Pancreas (tissue), 10 donors: ENCODE measurements around the gene PTPRR. TPM values are rescaled to one million over a fixed set of nuclear protein-coding genes. Genes with fewer than 3 reads are reported as not detected.

ENCODE experiments used
- ATAC-seq, 4 donors: fragments of 200-7000 bp; cut with Tn5 transposase; one replicate each; pipeline versions ENCODE4 v1.8.0 to v1.9.1; 2020; ENCODE audit warnings: mild to moderate bottlenecking in 4 of 4, moderate library complexity in 4 of 4
- DNase-seq, 6 donors: peaks; one replicate each; pipeline ENCODE4 v3.0.0-alpha.2; 2020
- FAIRE-seq: peaks from 2 replicates; lab custom pipeline; 2012; peaks lifted over from hg19 to GRCh38; lab: Jason Lieb, UNC
- H3K27ac ChIP-seq, 4 donors: fragments of 200-600 bp; sonication (generic); 1 replicate in 3 of 4; 2 replicates in 1 of 4; pipeline versions ENCODE4 v1.5.0 to v1.8.0; 2020
- H3K27me3 ChIP-seq, 4 donors: fragments of 200-600 bp; one replicate each; pipeline ENCODE4 v1.8.0; 2021
- H3K36me3 ChIP-seq, 3 donors: fragments of 200-600 bp; sonication (generic) in 1 of 3; one replicate each; pipeline versions ENCODE4 v1.5.0 to v1.8.0; 2020 to 2021
- H3K4me1 ChIP-seq, 3 donors: fragments of 200-600 bp; one replicate each; pipeline ENCODE4 v1.8.0; 2021
- H3K4me3 ChIP-seq, 4 donors: fragments of 200-600 bp; sonication (generic) in 2 of 4; one replicate each; pipeline versions ENCODE4 v1.5.0 to v1.8.0; 2020 to 2021
- H3K9me3 ChIP-seq, 4 donors: fragments of 200-600 bp; one replicate each; pipeline ENCODE4 v1.8.0; 2021
- WGBS, 2 donors: extraction: QIAGEN DNeasy Blood & Tissue Kit; methylation state at CpG; one replicate each; pipeline ENCODE4 v1.1.7; 2013; 5-methylcytosine and 5-hydroxymethylcytosine counted together
- intact Hi-C, 3 donors: fragments of 100-400 bp; cut with DNase I; formaldehyde crosslinking; loops; one replicate each; pipeline versions ENCODE4 v1.11.1 to v1.14.2; 2022
- polyA plus RNA-seq, 2 donors: library from polyadenylated mRNA; stranded (reverse); fragments of 200-250 nt; gene quantifications; one replicate each; pipeline ENCODE4 v1.2.3, GENCODE V29; 2013
- total RNA-seq, 6 donors: library from RNA; stranded (reverse); fragmentation: NEBNext Ultra II Directional in 4 of 6; extraction: Animal tissue kit (Norgen Biotek cat#: 25700) in 4 of 6; gene quantifications; one replicate each; pipeline versions ENCODE4 v1.2.1 to v1.2.4, GENCODE V29; 2021 to 2023
- TF ChIP-seq, protein P1 (sequence below), 4 donors: fragments of 200-600 bp; sonication (generic) in 3 of 4; IDR thresholded peaks; one replicate each; pipeline versions ENCODE4 v1.5.0 to v1.8.0; 2021; ENCODE audit warnings: antibody characterized with exemption in 4 of 4
- donor health status: healthy with polysubstance abuse.
- donor health status: DM: no; HTN: no; CAD: no; lungs with moderate emphysema.
- donor health status: DM: no; HTN: no; CAD: no.
- donor health status: control.
- donor health status: control.
- donor health status: Bipolar disorder and iron deficiency.
- donor health status: DM: yes; HTN: yes; CAD: no.
- donor health status: DM: no; HTN: no; CAD: no.
- donor health status: DM: no; HTN: no; CAD: no.
- donor health status: DM: yes; HTN: yes; CAD: no.

Gene PTPRR
- total and polyA plus RNA-seq, 8 donors: 0.14 to 0.72 (median 0.23) TPM; not detected in 3

DNA sequence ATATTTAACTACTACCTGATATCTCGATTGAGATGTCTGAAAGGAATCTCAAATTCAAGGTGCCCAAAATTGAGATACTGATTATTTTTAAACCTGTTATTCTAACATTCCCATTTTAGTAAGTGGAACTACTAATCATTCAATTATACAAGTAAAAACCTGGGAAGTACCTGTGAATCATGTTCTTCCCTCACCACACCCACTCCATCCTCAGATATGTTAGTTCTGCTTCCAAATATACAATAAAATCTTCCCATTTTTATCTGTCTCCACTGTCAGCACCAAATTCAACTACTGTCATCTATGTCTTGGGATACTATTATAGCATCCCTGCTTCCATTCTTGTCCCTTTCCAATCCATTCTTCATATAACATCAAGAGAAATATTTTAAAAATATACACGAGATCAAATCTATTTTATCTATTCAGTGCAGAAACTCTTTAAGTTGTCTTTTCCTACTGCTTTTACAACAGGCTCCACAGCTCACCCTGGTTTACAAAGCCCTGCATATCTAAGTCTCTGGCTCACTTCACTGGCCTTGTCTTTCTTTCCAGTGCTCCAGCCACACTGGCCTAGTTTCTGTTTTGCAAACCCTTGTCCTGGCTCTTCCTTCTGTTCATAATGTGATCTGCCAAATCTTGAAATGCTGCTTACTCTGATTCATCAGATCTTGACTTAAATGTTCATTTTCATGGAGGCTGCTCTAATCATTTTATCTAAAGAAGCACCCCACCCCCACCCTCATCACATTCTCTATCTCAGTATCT, 122.3 kb downstream of the PTPRR start:
- no peak for DNase-seq
- no peak for ATAC-seq
- Histone ChIP-seq H3K4me3 (no peak overlapping the region), H3K36me3 (no peaks in the 10 kb centered on the region), H3K4me1 (no peaks in the 10 kb centered on the region), H3K9me3 (no peaks in the 10 kb centered on the region), H3K27me3 (no peaks in the 10 kb centered on the region), H3K27ac (no peak overlapping the region)
- 59 to 65% methylated on average over 2 of the region's 2 CpGs for WGBS, 2 donors
- TF ChIP-seq, protein P1, sequence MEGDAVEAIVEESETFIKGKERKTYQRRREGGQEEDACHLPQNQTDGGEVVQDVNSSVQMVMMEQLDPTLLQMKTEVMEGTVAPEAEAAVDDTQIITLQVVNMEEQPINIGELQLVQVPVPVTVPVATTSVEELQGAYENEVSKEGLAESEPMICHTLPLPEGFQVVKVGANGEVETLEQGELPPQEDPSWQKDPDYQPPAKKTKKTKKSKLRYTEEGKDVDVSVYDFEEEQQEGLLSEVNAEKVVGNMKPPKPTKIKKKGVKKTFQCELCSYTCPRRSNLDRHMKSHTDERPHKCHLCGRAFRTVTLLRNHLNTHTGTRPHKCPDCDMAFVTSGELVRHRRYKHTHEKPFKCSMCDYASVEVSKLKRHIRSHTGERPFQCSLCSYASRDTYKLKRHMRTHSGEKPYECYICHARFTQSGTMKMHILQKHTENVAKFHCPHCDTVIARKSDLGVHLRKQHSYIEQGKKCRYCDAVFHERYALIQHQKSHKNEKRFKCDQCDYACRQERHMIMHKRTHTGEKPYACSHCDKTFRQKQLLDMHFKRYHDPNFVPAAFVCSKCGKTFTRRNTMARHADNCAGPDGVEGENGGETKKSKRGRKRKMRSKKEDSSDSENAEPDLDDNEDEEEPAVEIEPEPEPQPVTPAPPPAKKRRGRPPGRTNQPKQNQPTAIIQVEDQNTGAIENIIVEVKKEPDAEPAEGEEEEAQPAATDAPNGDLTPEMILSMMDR (IDR thresholded peaks at IDR 0.05): no peak
- no peak for FAIRE-seq
- intact Hi-C loops: no loop called here

DNA sequence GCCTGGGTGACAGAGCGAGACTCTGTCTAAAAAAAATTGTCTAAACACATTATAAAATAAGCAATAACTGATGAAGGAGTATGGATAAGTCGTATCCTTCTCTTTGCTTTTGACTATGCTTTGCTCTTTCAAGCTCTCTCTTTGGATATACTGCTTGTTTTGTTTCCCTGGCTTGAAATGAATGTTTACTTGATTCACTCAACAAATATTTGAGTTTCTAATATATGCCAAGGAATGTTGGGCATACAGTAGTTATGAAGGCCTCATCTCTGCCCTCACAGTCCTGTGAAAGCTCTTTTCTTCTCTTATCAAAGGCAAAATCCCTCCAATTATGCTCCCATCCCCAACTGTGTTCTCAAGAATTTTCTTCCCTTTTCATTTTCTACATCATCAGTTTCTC, 123.5 kb downstream of the PTPRR start:
- WGBS, 2 donors: 65 to 87% methylated on average over 2 of the region's 2 CpGs
- intact Hi-C loops: no loop called here
- Histone ChIP-seq H3K36me3 (no peaks in the 10 kb centered on the region), H3K27ac (no peak overlapping the region), H3K4me1 (no peaks in the 10 kb centered on the region), H3K4me3 (no peak overlapping the region), H3K9me3 (no peaks in the 10 kb centered on the region), H3K27me3 (no peaks in the 10 kb centered on the region)
- DNase-seq (no peak), ATAC-seq (no peak), FAIRE-seq (no peak)
- TF ChIP-seq, protein P1 (IDR thresholded peaks at IDR 0.05): no peak

DNA sequence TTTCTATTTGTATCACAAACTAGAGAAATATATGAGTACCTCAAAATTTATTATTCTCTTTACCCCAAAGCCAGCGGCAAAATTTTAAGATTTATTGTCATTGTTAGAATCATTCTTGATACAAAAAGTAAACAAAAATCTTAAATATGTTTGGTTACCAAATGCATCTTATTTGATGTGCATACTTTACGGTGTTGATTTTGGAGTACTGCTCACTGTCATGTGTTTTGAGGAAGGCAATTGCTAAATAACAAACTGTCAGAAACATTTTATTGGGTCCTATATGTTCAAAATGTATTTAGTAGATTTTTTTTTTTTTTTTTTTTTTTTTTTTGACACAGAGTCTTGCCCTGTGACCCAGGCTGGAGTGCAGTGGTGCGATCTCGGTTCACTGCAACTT, 124.9 kb downstream of the PTPRR start:
- H3K4me3 ChIP-seq: no peak overlapping the region
- DNase-seq (no peak), ATAC-seq (no peak), FAIRE-seq (no peak)
- H3K27me3 ChIP-seq: no peaks in the 10 kb centered on the region
- intact Hi-C loops: no loop called here
- TF ChIP-seq, protein P1 (IDR thresholded peaks at IDR 0.05): no peak
- no peaks in the 10 kb centered on the region for H3K4me1 ChIP-seq
- no peak overlapping the region for H3K27ac ChIP-seq
- no peaks in the 10 kb centered on the region for H3K9me3 ChIP-seq
- WGBS, 2 donors: 87 to 92% methylated on average over 4 of the region's 4 CpGs
- H3K36me3 ChIP-seq: no peaks in the 10 kb centered on the region

DNA sequence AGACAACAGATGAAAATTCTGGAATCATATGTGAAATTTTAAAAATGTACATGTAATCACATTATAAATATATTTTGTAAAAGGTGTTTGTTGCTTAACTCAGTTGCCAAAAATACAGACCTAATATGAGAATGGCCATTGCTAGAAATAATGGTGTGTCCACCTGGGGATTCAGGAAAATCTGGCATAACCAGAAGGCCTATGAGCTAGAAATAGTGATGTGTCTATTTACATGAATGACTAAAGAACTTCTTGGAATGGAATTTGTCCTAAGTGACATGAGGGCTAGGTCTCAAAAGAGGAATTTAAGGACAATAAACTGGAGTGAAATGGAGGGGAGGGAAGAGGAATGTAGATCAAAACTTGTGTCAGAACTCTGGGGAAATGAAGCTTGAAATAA, 126.4 kb downstream of the PTPRR start:
- intact Hi-C loops: no loop called here
- H3K27ac ChIP-seq: no peak overlapping the region
- H3K4me1 ChIP-seq: no peaks in the 10 kb centered on the region
- no peaks in the 10 kb centered on the region for H3K36me3 ChIP-seq
- FAIRE-seq (no peak), ATAC-seq (no peak), DNase-seq (no peak)
- H3K4me3 ChIP-seq: no peak overlapping the region
- TF ChIP-seq, protein P1 (IDR thresholded peaks at IDR 0.05): no peak
- no peaks in the 10 kb centered on the region for H3K9me3 ChIP-seq
- H3K27me3 ChIP-seq: peaks cover 0 to 3% (median 0%) of the 10 kb centered on the region in 4 donors

DNA sequence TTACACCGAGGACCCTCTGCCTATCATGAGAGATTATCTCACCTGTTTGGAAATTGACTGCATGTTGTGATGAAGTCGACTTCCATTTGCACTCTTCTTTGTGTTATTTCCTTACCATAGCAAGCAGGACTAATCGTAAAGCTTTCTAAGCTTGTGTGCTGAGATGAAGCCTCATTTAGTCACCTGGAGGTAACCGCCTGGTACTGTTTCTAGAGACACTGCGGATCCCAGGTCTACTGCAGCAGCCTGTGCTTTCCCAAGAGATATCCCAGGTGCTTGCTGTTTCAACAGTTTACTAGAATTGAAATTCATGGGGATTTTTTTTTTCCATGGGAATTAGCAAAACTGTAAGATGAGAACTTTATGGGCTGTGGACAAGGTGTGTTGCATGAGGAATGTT, 131.8 kb downstream of the PTPRR start:
- Histone ChIP-seq H3K27ac (no peak overlapping the region), H3K4me1 (no peaks in the 10 kb centered on the region), H3K9me3 (no peaks in the 10 kb centered on the region), H3K27me3 (peaks cover 0 to 7% (median 0%) of the 10 kb centered on the region in 4 donors), H3K4me3 (no peak overlapping the region), H3K36me3 (no peaks in the 10 kb centered on the region)
- no peak for DNase-seq
- FAIRE-seq: no peak
- TF ChIP-seq, protein P1 (IDR thresholded peaks at IDR 0.05): no peak
- WGBS, 2 donors: 63 to 71% methylated on average over 5 of the region's 5 CpGs
- intact Hi-C loops: no loop called here
- no peak for ATAC-seq
